ENCODE measurements around the gene APC2. TPM values are rescaled to one million over a fixed set of nuclear protein-coding genes. Genes with fewer than 3 reads are reported as not detected.

Gene APC2
- polyA plus RNA-seq, 1 experiment: 0.07 TPM

- H3K36me3 ChIP-seq (ENCODE audit: control insufficient read depth, insufficient read depth, low read length): no peaks in the 10 kb centered on the region
- H3K27me3 ChIP-seq (ENCODE audit: control insufficient read depth, insufficient read depth, low read length): peaks cover 4% of the 10 kb centered on the region
- ChIA-PET CTCF (no interaction called here), POLR2A (no interaction called here)
- TF ChIP-seq, protein P1, sequence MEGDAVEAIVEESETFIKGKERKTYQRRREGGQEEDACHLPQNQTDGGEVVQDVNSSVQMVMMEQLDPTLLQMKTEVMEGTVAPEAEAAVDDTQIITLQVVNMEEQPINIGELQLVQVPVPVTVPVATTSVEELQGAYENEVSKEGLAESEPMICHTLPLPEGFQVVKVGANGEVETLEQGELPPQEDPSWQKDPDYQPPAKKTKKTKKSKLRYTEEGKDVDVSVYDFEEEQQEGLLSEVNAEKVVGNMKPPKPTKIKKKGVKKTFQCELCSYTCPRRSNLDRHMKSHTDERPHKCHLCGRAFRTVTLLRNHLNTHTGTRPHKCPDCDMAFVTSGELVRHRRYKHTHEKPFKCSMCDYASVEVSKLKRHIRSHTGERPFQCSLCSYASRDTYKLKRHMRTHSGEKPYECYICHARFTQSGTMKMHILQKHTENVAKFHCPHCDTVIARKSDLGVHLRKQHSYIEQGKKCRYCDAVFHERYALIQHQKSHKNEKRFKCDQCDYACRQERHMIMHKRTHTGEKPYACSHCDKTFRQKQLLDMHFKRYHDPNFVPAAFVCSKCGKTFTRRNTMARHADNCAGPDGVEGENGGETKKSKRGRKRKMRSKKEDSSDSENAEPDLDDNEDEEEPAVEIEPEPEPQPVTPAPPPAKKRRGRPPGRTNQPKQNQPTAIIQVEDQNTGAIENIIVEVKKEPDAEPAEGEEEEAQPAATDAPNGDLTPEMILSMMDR (IDR thresholded peaks at IDR 0.05; ENCODE audit: insufficient read depth, low read depth, low read length): no peak
- no peak overlapping the region for H3K4me3 ChIP-seq (ENCODE audit: low read depth, low read length)
- no peak for DNase-seq (ENCODE audit: low read depth)
Observed at GRCh38 chr19:1486720-1487575, 37.0 kb downstream of the APC2 start.

DNA sequence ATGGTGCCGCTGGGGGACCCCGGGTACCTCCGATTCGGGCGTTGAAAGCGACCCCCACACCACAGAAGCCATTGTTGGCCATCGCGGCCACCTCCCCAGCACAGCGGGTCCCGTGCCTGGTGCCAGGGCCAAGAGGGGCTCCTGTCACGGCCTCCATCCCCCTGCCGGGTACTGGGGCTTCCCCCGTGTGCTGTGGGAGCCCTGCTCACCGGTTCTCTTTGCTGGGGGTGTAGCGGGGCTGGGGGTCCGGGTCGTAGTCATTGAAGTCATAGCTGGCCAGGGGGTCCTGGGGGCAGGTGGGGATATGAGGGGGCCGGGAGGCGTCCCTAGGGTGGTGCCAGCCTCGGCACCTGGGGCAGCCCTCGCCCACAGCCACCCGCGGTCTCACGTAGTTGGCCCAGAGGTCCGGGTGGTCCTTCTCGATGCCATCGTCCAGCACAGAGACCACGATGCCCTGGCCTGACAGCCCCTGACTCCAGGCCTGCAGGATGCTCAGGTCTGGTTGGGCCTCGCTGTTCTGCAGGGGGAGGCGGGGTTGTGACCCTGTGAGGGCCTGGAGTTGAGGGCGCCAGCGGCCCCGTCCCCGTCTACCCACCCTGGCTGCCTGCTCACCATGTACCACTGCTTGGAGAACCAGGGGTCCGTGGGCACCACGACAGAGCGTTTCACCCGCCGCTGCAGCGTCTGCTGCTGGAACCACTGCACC, 37.8 kb downstream of the APC2 start:
- TF ChIP-seq, protein P1 (IDR thresholded peaks at IDR 0.05; ENCODE audit: insufficient read depth, low read depth, low read length): no peak
- DNase-seq (ENCODE audit: low read depth): no peak
- Histone ChIP-seq H3K36me3 (ENCODE audit: control insufficient read depth, insufficient read depth, low read length) (no peaks in the 10 kb centered on the region), H3K4me3 (ENCODE audit: low read depth, low read length) (no peak overlapping the region), H3K27me3 (ENCODE audit: control insufficient read depth, insufficient read depth, low read length) (peaks cover 4% of the 10 kb centered on the region)
- ChIA-PET POLR2A (no interaction called here), CTCF (no interaction called here)

DNA sequence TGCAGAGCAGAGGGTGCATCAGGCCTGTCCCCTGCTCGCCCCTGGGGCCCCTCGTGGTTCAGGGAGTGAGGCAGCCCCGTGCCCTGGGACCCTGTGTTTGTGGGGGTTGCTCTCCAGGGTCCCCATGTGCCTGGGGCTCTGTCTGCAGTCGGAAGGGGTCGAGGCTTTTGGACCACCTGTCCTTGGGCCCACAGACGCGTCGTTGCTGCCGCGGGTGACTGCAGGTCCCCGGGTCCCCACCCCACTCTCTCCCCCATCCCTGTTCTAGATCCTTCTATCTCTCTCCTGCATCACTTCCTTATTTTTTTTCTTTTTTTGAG, 38.3 kb downstream of the APC2 start:
- Histone ChIP-seq H3K36me3 (ENCODE audit: control insufficient read depth, insufficient read depth, low read length) (no peaks in the 10 kb centered on the region), H3K27me3 (ENCODE audit: control insufficient read depth, insufficient read depth, low read length) (peaks cover 4% of the 10 kb centered on the region), H3K4me3 (ENCODE audit: low read depth, low read length) (no peak overlapping the region)
- CTCF ChIA-PET: no interaction called here
- TF ChIP-seq, protein P1 (IDR thresholded peaks at IDR 0.05; ENCODE audit: insufficient read depth, low read depth, low read length): no peak
- POLR2A ChIA-PET: no interaction called here
- no peak for DNase-seq (ENCODE audit: low read depth)

GRCh38 chr19:1489463-1490310, 39.8 kb downstream of the APC2 start:
- H3K4me3 ChIP-seq (ENCODE audit: low read depth, low read length): peak overlapping the region; percentile 61
- peaks cover 4% of the 10 kb centered on the region for H3K27me3 ChIP-seq (ENCODE audit: control insufficient read depth, insufficient read depth, low read length)
- no peak for DNase-seq (ENCODE audit: low read depth)
- TF ChIP-seq, protein P1 (IDR thresholded peaks at IDR 0.05; ENCODE audit: insufficient read depth, low read depth, low read length): no peak
- H3K36me3 ChIP-seq (ENCODE audit: control insufficient read depth, insufficient read depth, low read length): no peaks in the 10 kb centered on the region
- ChIA-PET POLR2A (no interaction called here), CTCF (interaction anchor here (1.2 kb wide), 1 partner anchor 11 kb away, joined by 4 read pairs; no protein-coding TSS in a partner anchor)
